NCI-H1930 (cell line): ENCODE results near the gene METRN.
"Not testable (repeated sequence)": the region's sequence is repeated elsewhere in the genome, so short reads cannot be mapped to it uniquely, and the experiment has no call there.

Source experiments
- DNase-seq, 2 experiments: peaks; one replicate each; lab custom pipeline; 2025; lab: John Stamatoyannopoulos, UW

The METRN gene

DNA sequence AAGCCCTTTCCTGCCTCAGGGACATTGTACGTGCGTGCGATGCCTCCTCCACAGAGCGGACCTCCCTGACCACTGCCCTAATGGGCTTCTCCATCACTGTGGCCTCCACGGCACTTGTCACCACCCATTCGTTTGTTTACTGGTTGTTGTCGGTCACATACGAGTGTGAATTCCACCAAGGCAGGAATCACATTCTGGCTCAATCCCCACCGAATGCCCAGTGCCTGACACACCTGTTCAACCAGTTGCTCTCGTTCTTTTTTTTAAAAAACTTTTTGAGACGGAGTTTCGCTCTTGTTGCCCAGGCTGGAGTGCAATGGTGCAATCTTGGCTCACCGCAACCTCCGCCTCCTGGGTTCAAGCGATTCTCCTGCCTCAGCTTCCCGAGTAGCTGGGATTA is 23.7 kb upstream of the METRN start:
- DNase-seq: not testable (repeated sequence)

DNA sequence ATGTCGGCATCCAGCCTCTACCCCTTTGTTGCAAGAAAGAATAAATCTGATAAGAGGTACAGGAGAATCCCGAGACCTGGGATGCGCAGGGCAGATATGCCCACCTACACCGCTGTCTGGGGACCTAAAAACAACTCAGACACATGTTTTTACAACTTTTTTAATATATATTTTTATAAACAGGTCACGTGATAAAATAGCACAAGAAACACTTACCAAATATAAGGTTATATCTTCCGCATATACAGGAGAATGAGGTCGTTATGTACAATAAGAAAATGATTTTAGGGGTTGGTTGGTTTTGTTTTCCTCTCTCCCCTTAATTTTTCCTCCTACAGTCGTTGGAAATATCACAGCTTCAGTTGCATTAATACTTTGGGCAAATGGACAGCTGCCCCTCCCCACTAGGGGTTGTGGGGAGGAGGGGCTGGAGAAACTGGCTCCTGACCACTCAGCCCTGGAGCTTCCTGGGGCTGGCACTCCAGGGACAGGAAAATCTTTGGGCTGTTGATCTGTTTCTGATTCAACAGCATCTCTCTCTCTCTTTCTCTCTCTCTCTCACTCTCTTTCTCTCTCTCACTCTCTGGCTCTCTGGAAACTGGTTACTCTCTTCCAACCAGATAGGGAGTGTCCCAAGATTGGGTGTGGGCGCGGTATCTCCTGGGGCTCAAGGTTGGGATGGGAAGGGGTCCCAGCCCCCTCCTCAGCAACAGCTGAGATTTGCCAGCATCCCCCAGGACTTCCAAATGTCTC is 22.4 kb upstream of the METRN start:
- no peak for DNase-seq

DNA sequence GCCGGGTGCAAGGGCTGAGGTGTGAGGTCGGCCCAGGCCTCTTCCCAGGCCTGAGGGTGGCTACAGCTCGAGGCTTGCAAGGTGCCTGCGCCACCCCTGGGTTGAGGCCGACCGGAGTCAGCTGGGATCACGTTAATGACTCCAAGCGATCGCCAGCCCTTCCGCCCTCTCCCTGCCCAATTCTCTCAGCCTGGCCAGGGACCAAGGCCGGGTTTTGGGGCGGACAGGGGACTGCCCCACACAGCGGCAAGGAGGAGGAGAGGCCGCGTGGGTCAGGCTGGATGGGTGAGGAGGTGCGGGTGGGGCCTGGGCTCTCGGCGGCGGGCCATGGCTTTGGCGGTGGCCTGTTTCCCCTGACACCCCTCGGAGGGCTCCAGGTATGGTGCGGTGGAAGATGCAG is 21.6 kb upstream of the METRN start:
- DNase-seq: no peak

DNA sequence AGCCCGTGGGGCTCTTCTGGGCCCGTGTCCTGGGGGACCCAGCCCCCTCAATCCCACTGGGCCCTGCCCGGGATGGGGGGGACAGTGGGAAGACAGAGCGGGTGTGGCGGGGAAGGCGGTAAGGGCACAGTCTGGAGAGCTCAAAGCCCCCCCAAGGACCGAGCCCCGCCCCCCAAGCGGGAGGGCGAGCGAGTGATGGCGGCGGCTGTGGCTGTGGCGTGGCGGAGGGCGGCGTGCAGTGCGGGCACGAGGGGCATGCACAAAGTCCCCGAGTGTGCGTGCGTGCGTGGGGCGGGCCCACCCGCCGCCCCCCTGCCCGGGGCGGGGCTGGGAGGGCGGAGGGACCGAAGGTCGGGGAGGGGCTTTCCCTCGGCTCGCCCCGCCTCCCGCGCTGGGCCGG is 21.2 kb upstream of the METRN start:
- DNase-seq: no peak

DNA sequence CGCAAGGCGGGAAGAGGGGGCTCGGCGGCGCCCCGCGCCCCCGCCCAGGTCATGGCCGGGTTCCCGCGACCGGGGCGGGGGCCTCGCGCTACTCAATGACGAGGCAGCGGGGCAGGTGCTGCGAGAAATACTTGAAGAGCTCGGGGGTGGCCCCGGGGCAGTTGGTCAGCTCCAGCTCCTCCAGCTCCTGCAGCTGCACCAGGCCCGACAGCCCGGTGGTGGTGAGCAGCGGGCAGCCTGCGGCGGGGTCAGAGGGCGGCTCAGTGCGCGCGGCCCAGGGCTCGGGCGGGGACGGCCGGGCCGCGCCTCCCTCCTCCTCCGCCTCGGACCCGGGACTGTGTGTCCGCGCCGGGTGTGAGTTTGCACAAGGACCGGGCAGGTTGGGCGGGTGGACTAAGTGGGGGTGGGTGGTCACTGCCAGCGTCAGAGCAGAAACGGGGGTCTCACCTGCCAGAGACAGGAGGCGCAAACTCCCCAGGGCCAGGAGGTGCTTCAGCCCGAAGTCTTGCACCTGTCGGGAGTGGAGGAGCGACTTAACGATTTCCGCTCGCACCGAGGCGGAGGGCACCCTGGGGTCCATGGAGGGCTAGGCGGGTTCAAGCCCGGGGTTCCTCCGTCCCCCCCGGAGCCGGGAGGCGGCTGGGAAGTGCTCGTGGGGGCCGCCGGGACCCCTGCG is 20.6 kb upstream of the METRN start:
- DNase-seq: no peak

DNA sequence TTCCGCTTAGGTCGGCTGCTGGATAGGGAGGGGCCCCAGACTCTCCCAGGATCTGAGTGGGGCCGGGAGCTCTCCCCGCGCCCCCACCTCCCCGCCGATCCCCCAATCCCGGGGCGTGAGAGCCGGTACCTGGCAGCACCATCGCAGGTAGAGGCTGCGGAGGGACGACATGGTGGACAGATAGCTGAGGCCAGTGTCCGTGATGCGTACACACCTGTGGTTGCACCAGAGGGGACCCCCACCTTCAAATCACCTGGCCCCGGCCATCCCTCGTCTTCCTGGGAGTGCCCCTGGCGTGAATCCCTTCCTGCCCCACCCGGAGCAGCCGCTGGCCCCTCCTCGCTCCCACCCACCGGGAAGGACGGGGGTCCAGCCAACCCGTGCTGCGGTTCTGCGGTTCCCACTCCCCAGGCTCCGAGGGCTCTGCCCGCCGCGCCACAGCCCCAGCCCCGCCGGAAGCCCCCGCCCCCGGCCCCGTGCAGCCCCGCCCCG is 20.0 kb upstream of the METRN start:
- DNase-seq: no peak

DNA sequence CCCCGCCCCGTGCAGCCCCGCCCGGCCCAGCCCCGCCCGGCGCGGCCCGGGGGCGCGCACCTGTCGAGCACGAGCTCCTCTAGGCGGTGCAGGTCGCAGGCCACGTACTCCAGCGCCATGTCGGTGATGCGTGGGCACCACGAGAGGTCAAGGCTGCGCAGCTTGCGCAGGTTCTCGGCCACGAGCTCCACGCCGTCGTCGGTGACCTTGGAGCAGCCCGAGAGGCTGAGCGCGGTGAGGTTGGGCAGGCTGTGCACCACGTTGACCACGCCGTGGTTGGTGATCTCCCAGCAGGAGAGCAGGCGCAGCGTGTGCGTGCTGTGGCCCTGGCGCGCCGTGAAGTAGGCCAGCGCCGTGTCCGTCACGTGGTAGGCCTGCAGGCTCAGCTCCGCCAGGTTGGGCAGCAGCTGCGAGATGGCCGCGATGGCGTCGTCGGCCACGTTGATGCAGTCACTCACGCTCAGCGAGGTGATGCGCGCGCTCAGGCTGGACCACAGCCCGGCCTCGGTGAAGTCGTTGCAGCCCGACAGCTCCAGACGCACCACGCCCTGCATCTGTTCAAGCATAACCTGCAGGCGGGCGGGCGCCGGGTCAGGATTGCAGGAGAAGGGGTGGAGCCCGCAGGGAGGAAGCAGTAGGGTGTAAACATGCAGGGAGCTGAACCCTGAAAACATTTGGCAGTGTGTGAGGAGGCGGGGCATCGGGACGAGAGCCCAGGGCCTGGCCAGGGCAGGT is 19.4 kb upstream of the METRN start:
- peak; percentile 71 to 80 for DNase-seq

DNA sequence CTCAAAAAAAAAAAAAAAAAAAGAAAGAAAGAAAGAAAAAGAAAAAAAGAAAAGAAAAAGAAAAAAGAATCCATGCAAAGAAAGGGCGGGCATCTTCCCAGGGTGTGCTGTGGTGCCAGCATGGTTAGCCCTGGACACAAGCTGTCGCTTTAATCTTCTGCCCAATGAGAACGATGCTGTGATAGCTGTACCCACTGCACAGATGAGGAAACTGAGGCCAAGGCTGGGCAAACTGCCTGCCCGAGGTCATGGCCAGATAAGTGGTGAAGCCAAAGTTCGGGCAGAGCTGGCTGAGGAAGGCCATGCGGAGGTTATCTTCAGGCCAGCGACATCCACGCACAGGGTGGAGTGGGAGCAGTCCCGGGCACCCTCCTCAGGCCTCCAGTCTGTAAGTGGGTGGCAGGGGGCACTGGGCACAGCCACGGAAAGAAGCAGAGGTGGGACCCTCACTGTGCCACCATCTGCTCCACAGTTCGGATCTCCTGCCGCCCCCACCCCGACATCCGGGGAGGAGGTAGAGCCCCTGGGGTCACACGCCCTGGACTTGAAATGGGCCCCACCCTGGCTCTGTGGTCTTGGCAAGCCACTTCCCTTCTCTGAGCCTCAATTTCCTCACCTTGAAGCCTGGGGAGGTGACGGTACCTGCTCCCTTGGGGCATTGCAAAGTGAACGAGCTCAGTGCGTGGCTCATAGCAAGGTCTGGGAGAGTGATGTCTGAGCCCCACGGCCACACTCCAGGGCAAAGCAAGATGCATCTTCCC is 15.8 kb upstream of the METRN start:
- DNase-seq: no peak

DNA sequence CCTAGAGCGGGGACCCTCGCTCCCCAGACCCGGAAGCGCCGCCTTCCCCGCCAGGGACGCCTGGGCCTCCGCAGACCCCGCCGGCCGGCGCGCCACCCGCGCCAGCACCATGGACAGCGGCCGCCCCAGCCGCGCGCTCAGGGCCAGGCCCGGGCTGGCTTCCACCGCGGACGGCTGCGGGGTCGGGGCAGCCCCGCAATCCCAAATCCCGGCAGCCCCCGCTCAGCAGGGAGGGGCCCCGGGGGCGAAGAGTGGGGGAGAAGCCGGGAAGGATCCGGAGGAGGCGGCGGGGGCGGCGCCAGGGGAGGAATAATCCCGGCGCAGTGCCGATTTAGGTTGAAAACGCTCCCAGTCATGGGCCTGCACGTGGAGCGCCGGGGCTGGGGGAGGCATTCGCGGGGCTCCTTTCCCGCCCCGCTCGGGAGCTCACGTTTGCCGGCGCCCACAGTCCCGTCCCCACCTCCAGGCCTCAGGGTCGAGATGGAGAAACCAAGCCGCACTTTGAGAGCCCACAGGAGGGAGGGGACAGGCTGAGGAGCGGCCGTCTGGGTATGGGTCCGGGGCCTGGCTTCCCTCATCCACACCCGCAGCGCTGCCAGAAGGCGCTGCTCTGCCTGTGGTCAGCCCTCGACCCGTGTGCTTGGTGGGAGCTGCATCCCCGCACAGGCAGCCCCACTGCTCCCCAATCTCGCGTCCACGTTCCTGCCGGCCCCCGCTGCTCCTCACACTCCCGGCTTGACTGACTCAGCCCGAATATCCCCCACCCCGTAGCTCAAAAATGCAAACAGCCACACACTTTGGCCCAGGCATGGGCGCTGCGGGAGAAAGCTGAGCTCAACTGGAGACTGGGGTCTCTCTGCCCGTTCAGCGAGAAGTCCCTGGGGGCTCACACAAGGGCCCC is 14.0 kb upstream of the METRN start:
- no peak for DNase-seq

DNA sequence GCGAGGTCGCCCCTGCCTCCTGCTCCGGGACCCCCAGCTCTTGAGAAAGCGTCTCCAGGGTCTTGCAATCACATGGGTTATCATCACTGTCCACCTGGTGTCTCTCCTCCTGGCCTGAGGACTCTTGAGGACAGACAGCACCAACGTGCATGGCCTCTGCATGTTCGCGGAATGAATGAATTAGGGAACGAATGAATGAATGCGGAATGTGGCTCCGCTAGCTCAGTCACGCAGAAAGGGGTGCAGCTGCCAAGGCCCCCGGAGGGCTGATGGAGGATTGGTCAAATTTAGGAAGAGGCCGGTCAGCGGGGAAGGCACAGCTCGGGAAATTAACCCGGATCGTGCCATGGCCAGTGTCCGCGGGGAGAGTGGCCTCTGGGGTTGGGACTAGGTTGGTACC is 12.6 kb upstream of the METRN start:
- DNase-seq: no peak

DNA sequence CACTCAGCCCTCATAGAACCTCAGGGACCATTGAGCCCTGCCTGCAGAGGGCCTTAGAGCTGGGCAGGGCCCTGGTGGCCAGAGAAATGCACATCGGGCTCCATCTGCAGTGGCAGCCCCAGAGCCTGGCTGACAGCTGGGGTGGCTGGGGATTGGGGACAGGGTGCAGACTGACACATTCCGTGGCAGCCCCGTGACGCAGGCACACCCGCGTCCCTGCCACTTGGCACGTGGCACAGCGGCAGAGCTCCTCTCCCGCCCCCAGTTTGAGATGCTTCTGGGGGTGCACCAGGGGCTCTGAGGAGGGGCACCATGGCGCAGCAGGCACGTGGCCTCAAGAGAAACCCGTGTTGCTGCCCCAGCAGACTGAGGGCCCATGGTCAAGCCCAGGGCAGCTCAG is 11.5 kb upstream of the METRN start:
- DNase-seq: no peak

DNA sequence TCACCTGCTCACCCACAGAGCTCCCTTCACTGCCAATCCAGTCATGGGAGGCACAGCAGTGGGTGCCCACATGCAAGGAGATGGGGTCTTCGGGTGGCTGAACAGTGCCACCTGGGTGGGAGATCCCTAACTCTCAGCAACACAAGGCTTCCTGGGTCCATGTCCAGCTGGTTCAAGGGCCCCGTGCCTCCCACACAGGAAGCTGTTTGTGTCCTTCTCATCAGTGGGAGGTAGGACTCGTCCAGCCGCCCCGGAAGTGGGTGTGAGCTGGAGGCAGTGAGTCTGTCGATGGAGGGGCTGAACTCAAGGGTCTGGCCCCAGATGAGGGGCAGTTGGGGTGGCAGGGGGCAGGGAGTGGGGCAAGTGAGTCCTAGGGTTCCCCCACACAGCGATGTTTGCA is 10.9 kb upstream of the METRN start:
- no peak for DNase-seq

DNA sequence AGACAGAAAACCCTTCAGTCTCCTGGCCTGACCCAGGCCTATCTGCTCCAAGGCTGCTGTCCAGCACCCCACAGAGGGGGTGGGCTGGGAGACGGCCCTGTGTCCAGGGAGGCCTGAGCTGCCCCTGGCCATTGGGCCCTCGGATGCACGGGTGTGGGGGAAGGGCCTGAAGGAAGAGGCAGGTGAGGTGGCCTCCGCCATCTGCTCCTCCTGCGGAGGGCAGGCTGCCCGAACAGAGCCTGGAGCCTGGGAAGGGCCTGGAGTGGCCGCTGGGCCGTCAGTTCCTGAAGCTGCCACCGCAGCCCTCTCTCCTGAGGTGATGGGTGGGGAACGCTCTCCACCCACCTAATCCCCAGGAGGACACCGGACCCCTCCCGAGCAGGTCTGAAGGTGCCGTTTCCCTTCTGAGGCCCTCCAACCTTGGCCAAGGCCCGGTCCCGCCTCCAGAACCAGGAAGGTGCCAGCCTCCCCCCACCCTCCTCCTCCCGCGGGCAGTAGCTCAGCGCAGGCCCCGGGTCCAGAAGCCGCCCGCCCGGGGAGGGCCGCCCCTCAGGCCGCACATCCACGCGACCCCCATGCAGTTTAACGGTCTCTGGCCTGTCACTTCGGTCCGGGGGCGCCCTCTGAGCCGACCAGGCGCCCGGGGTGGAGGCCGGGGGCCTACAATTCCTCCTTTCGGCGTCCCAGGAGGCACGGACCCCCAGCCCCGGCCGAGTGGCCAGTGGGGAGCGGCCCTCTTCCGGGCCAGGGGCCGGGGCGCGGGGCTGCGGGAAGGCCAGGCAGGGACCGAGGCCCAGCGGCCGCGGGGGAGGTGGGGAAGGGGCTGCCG is 10.2 kb upstream of the METRN start:
- no peak for DNase-seq

DNA sequence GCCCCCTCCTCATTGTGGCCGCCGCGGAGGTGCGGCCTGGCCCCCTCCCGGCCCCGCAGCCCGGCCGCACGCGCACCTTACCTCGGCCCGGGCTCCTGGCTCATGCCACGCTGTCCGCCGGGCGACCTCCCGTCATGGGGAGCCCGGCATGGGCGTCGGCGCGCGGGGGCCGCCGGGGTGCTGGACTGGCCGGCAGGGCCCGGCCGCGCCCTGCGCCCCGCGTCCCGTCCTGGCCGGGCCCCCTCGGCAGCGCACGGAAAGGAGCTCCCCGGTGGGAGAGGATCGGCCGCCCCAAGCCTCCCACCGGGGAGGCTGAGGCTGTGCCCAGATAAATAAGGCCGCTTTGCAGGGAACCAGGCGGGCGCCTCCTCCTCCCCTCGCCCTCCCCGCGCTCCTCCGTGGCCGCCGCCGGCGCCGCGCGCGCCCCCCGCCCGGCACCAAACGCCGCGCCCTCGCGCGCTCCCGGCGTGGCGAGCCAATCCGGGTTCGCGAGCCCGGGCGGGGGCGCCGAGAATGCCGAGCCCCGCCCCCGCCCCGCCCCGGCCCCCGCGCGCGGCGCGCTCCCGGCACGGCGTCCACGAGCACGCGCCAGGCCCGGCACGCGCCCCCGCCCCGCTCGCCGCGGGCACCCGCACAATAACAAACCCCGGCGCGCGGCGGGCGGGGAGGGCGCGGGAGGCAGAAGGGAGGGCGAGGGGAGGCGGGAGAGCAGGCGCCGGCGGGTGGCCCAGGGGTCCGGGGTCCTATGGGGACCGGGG is 9.3 kb upstream of the METRN start, which contains the start of gene FBXL16:
TSS of gene FBXL16 (minus strand) at position 371 of the 758 bp plus-strand sequence. CDS start 8,396 bp downstream, outside the sequence.
- DNase-seq: peak; percentile 69 to 89

DNA sequence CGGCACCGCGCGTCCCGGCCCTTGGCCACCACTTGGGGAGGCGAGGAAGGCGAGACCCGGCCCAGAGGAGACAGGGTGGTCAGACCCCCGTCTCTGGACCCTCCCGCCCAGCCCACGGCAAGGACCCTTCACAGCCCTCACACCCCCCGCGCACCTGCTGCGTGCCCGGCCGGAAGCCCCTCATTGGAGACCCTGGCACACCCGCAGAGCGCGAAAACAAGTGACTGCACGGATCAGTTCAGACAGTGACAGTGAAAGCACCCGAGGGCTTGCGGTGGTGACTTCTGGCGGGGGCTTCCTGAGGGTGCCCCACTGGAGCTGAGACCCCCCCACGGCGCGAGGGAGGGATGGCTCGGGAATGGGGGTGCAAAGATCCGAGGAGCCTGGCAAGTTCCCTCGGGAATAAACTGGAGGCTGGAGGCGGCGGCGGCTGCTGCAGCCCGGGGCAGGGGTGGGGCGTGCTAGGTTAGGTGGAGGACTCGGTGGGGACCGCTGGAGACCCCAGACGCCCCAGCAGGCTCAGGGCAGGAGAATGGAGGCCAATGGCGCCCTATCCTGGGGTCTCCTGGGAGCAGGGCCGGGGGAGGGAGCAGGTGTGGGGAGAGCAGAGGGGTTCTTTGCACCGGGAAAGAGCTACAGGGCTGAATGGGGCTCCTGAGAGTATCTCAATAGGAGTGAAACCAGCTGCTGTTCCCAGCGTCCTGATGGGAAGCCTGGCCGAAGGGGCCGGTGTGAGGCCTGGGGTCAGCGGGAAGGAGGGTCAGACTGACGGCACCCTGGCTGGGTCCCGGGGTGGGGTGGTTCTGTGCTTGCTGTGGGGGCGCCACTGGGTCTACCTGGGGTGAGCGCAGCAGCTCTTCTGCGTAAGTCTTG is 8.5 kb upstream of the METRN start:
- no peak for DNase-seq

DNA sequence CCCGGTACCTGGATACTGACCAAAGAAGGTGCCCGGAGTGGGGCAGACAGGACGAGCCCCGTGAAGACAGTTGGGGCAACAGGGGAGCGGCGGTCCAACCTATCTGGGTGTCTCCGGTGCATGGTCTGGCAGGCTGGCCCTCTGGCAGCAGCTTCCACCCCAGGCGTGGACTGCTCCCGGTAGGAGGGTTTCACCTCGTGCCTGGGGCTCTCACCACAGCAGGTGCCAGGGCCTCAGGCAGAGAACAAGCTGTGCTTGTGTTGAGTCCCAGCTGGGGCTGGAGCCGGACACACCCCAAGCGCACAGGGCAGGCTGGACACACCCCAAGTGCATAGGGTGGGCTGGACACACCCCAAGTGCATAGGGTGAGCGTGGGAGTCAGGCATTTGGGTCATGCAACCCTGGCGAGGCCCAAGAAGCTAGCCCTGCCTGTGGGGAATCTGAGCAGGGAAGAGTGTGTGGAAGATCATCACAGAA is 7.8 kb upstream of the METRN start:
- DNase-seq: no peak

DNA sequence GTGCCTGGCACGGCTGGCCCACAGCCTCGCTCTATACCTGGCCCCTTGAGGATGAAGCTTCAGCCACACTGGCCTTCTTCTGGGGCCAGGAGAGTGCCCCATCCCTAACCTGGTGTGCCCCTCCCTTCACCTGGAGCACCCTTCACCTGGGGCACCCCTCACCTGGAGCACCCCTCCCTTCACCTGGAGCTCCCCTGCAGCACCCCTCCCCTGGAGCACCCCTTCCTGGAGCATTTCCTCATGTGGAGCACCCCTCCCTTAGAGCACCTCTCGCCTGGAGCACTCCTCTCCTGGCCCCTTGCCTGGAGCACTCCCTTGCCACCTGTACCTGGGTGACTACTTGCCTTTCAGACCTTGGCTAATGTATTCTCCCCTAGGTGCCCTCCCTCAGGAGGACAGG is 6.9 kb upstream of the METRN start:
- DNase-seq: no peak

DNA sequence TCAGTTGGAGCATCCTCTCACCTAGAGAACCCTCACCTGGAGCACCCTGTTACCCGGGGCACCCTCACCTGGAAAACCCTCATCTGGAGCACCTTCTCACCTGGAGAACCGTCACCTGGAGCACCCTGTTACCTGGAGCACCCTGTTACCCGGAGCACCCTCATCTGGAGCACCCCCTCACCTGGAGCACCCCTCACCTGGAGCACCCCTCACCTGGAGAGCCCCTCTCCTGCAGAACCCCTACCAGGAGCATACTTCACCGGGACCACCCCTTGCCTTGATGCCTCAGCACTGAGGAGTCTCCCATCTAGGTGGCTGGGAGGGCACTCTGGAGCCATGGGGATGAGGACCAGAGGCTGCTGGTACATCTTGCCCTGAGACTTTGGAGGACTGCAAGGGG is 6.0 kb upstream of the METRN start:
- no peak for DNase-seq
